Peyer's patch (tissue), 4 donors: ENCODE results near the gene LRRC15.

Experiments used
- CTCF ChIP-seq, 6 experiments: fragments of 450-650 bp in 4 of 6; fragments of 200-600 bp in 2 of 6; sonication (generic) in 1 of 6; IDR thresholded peaks; one replicate each; pipeline ENCODE4 v1.5.1; 2017 to 2019; ENCODE audit warnings: antibody characterized with exemption in 6 of 6, mild to moderate bottlenecking in 3 of 6, moderate library complexity in 1 of 6
- POLR2A ChIP-seq, 2 donors: fragments of 450-650 bp; IDR thresholded peaks; one replicate each; pipeline ENCODE4 v1.5.1; 2017; ENCODE audit warnings: antibody characterized with exemption in 2 of 2, mild to moderate bottlenecking in 2 of 2, moderate library complexity in 2 of 2

DNA sequence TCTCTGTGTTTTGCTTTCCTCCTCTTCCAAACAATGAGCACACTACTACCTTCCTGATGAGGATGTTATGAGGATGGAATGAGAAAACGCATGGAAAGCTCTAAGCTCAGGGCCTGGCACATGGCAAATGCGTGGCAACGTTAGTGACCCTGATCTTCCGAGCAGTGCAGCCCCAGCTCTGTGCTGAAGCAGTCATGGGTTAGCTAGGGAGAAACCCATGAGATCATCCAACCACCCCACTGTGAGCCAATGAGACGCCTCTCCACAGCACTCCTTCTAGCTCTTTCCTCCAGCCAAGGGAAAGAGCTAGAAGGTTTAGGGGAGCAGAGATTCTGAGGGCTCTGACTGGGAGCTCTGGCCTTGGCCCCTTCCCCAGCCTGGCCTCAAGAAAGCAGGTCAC lies 22.9 kb downstream of the LRRC15 start:
- TF ChIP-seq CTCF (IDR thresholded peaks at IDR 0.05) (no peak), POLR2A (IDR thresholded peaks at IDR 0.05) (no peak)
